B cell (primary cell): ENCODE measurements around the gene ZNF750. TPM values are rescaled to one million over a fixed set of nuclear protein-coding genes. Genes with fewer than 3 reads are reported as not detected.

Source experiments
- ATAC-seq: fragments of 200-7000 bp; cut with Tn5 transposase; one replicate; pipeline ENCODE4 v1.10.0; 2021; ENCODE audit warnings: low read depth, mild to moderate bottlenecking, moderate number of reproducible peaks, moderate library complexity
- CTCF ChIA-PET: fragments of 350-600 bp; sonication (Branson Sonifier 250); formaldehyde crosslinking; loops from one replicate; lab custom pipeline; 2021; ENCODE audit warnings: antibody characterized with exemption, inconsistent platforms; lab: Charles Lee
- POLR2A ChIA-PET: fragments of 350-600 bp; sonication (Branson Sonifier 250); formaldehyde crosslinking; loops from one replicate; lab custom pipeline; 2021; ENCODE audit warnings: antibody characterized with exemption; lab: Charles Lee
- DNase-seq: peaks from one replicate; pipeline ENCODE4 v3.0.0; 2013
- H2AFZ ChIP-seq: 2 replicates; pipeline ENCODE4 v1.6.1; 2012; ENCODE audit warnings: mild to moderate bottlenecking, low read depth, low read length; ENCODE audit not compliant: insufficient read depth, poor library complexity, severe bottlenecking
- H3K27ac ChIP-seq, 2 donors: 1 replicate in 1 of 2; 2 replicates in 1 of 2; pipeline ENCODE4 v1.5.1; 2012 to 2013; ENCODE audit warnings: low read length in 2 of 2, mild to moderate bottlenecking in 2 of 2, moderate library complexity in 1 of 2
- H3K27me3 ChIP-seq, 4 experiments: fragments of 200-600 bp in 1 of 4; sonication (generic) in 1 of 4; replicated peaks in 1 of 4; 1 replicate in 2 of 4; 2 replicates in 2 of 4; pipeline versions ENCODE4 v1.6.1 to v1.7.0; 2013 to 2016; ENCODE audit warnings: low read length in 3 of 4, mild to moderate bottlenecking in 2 of 4, mixed read lengths in 1 of 4, moderate library complexity in 1 of 4; ENCODE audit not compliant: insufficient read depth in 4 of 4, control insufficient read depth in 3 of 4; ENCODE audit errors: control extremely low read depth in 1 of 4
- H3K36me3 ChIP-seq, 2 experiments: replicated peaks in 1 of 2; 1 replicate in 1 of 2; 2 replicates in 1 of 2; pipeline versions ENCODE4 v1.6.1 to v1.7.1; 2013; ENCODE audit warnings: low read length in 1 of 2; ENCODE audit not compliant: insufficient read depth in 2 of 2, control insufficient read depth in 1 of 2; ENCODE audit errors: control extremely low read depth in 1 of 2, extremely low read depth in 1 of 2
- H3K4me1 ChIP-seq, 2 donors: fragments of 200-600 bp in 1 of 2; sonication (generic) in 1 of 2; 1 replicate in 1 of 2; 2 replicates in 1 of 2; pipeline versions ENCODE4 v1.5.1 to v1.6.1; 2013 to 2017; ENCODE audit warnings: low read length in 2 of 2; ENCODE audit not compliant: control insufficient read depth in 2 of 2, insufficient read depth in 2 of 2
- H3K4me2 ChIP-seq: replicated peaks from 2 replicates; pipeline ENCODE3; 2012; ENCODE audit warnings: mild to moderate bottlenecking, low read depth, low read length; ENCODE audit not compliant: poor library complexity, severe bottlenecking
- H3K4me3 ChIP-seq, 5 experiments: fragments of 200-600 bp in 1 of 5; sonication (generic) in 1 of 5; 1 replicate in 3 of 5; 2 replicates in 2 of 5; pipeline versions ENCODE4 v1.5.1 to v1.7.0; 2011 to 2016; ENCODE audit warnings: low read length in 4 of 5, mild to moderate bottlenecking in 4 of 5, low read depth in 2 of 5, control low read depth in 1 of 5, moderate library complexity in 1 of 5; ENCODE audit not compliant: insufficient read depth in 1 of 5; ENCODE audit errors: control extremely low read depth in 1 of 5, extremely low read depth in 1 of 5
- H3K79me2 ChIP-seq: fragments of 200-600 bp; sonication (generic); one replicate; pipeline ENCODE4 v1.6.0; 2016; ENCODE audit warnings: low read length; ENCODE audit not compliant: control insufficient read depth, insufficient read depth
- H3K9ac ChIP-seq: fragments of 200-600 bp; sonication (generic); 2 replicates; pipeline ENCODE4 v1.6.1; 2017; ENCODE audit warnings: mild to moderate bottlenecking, low read length, moderate library complexity
- H3K9me3 ChIP-seq, 3 donors: one replicate each; pipeline versions ENCODE4 v1.6.1 to v1.7.1; 2013; ENCODE audit warnings: low read length in 2 of 3; ENCODE audit not compliant: control insufficient read depth in 2 of 3, insufficient read depth in 1 of 3; ENCODE audit errors: control extremely low read depth in 1 of 3
- H4K20me1 ChIP-seq: 2 replicates; pipeline ENCODE4 v1.6.0; 2012; ENCODE audit warnings: mild to moderate bottlenecking, low read length; ENCODE audit not compliant: insufficient read depth, control insufficient read depth, poor library complexity, severe bottlenecking
- H3K27ac Mint-ChIP-seq: one replicate; pipeline ENCODE4 v1.8.0; 2021; ENCODE audit warnings: mixed read lengths
- H3K27me3 Mint-ChIP-seq: one replicate; pipeline ENCODE4 v1.8.0; 2021; ENCODE audit warnings: mixed read lengths
- H3K4me1 Mint-ChIP-seq: one replicate; pipeline ENCODE4 v1.8.0; 2021; ENCODE audit warnings: mixed read lengths
- H3K4me3 Mint-ChIP-seq: one replicate; pipeline ENCODE4 v1.8.0; 2021; ENCODE audit warnings: mixed read lengths
- H3K9me3 Mint-ChIP-seq: one replicate; pipeline ENCODE4 v1.8.0; 2022; ENCODE audit warnings: mixed read lengths; ENCODE audit not compliant: insufficient read depth
- CTCF ChIP-seq: fragments of 200-600 bp; IDR thresholded peaks from one replicate; pipeline ENCODE4 v1.8.0; 2022; ENCODE audit warnings: antibody characterized with exemption, mild to moderate bottlenecking
- EZH2 ChIP-seq: IDR thresholded peaks from 2 replicates; pipeline ENCODE4 v1.6.1; 2012; ENCODE audit warnings: borderline replicate concordance, low read depth, mild to moderate bottlenecking, moderate library complexity, low read length; ENCODE audit not compliant: insufficient read depth, poor library complexity, severe bottlenecking
- WGBS: methylation state at CpG from one replicate; pipeline ENCODE4 v1.1.5; 2013; ENCODE audit warnings: missing lambda C conversion rate; ENCODE audit not compliant: insufficient coverage; 5-methylcytosine and 5-hydroxymethylcytosine counted together
- intact Hi-C: fragments of 100-400 bp; cut with micrococcal nuclease; formaldehyde crosslinking; loops from one replicate; pipeline ENCODE4 v1.10.0; 2022
- polyA plus RNA-seq: library from polyadenylated mRNA; depleted of rRNA; stranded (reverse); fragments of >200 nt; gene quantifications from 2 replicates; pipeline ENCODE4 v1.2.3, GENCODE V29; 2012
- total RNA-seq, 2 donors: library from RNA; stranded (reverse); fragments of 120-200 nt in 1 of 2; gene quantifications; 1 replicate in 1 of 2; 2 replicates in 1 of 2; pipeline versions ENCODE4 v1.2.3 to v1.2.4, GENCODE V29; 2013 to 2022

ZNF750 gene
- total and polyA plus RNA-seq, 2 donors (not counting 1 experiment from before 2014, with no cell fraction given): not detected

GRCh38 chr17:82858376-82859126, 18.7 kb upstream of the ZNF750 start:
- H3K36me3 ChIP-seq: no peaks in the 10 kb centered on the region
- peaks cover 40% of the 10 kb centered on the region for H3K4me1 Mint-ChIP-seq
- DNase-seq (no peak), ATAC-seq (no peak)
- intact Hi-C loops: no loop called here
- H3K27ac Mint-ChIP-seq: peak overlapping the region; percentile 26
- H3K4me3 ChIP-seq: no peak overlapping the region
- H3K4me3 Mint-ChIP-seq: no peak overlapping the region
- POLR2A ChIA-PET: interaction anchor here (0.6 to 1.1 kb wide), 2 partner anchors 13 to 223 kb away, joined by 3 read pairs; no protein-coding TSS in a partner anchor
- CTCF ChIA-PET: interaction anchor here (0.5 to 4.5 kb wide), 4 partner anchors 12 to 339 kb away, joined by 5 to 22 read pairs (median 12); no protein-coding TSS in a partner anchor
- TF ChIP-seq EZH2 (no peak), CTCF (no peak)
- no peak overlapping the region for H2AFZ ChIP-seq
- peaks cover 33 to 41% of the 10 kb centered on the region in 2 donors for H3K4me1 ChIP-seq
- no peak overlapping the region for H3K9ac ChIP-seq
- H3K9me3 Mint-ChIP-seq: no peaks in the 10 kb centered on the region
- WGBS: 92% methylated on average over 26 of the region's 28 CpGs
- H3K27me3 ChIP-seq: no peaks in the 10 kb centered on the region
- no peak overlapping the region for H3K4me2 ChIP-seq
- no peak overlapping the region for H3K27ac ChIP-seq
- H3K9me3 ChIP-seq: no peaks in the 10 kb centered on the region
- H3K79me2 ChIP-seq: peaks cover 8% of the 10 kb centered on the region
- H3K27me3 Mint-ChIP-seq: no peaks in the 10 kb centered on the region
- peaks cover 27% of the 10 kb centered on the region for H4K20me1 ChIP-seq

GRCh38 chr17:82856361-82856760, 16.5 kb upstream of the ZNF750 start:
- DNase-seq: no peak
- Histone ChIP-seq H3K36me3 (no peaks in the 10 kb centered on the region), H3K9ac (no peak overlapping the region), H3K79me2 (peaks cover 8% of the 10 kb centered on the region), H3K27ac (no peak overlapping the region), H3K9me3 (no peaks in the 10 kb centered on the region), H2AFZ (no peak overlapping the region), H4K20me1 (peaks cover 15% of the 10 kb centered on the region), H3K27me3 (no peaks in the 10 kb centered on the region), H3K4me1 (peaks cover 26 to 29% of the 10 kb centered on the region in 2 donors), H3K4me2 (no peak overlapping the region), H3K4me3 (no peak overlapping the region)
- ChIA-PET CTCF (interaction anchor here (1.3 kb wide), 1 partner anchor 13 kb away, joined by 4 read pairs; no protein-coding TSS in a partner anchor), POLR2A (interaction anchor here (0.6 kb wide), 1 partner anchor 17 kb away, joined by 3 read pairs; no protein-coding TSS in a partner anchor)
- TF ChIP-seq CTCF (no peak), EZH2 (no peak)
- peaks cover 25% of the 10 kb centered on the region for H3K4me1 Mint-ChIP-seq
- no peak overlapping the region for H3K4me3 Mint-ChIP-seq
- no peak for ATAC-seq
- no peaks in the 10 kb centered on the region for H3K27me3 Mint-ChIP-seq
- 83% methylated on average over 7 of the region's 15 CpGs for WGBS
- H3K9me3 Mint-ChIP-seq: no peaks in the 10 kb centered on the region
- no peak overlapping the region for H3K27ac Mint-ChIP-seq
- intact Hi-C loops: no loop called here
